HepG2 (cell line): ENCODE data around the gene RPAP2. TPM values are rescaled to one million over a fixed set of nuclear protein-coding genes. Genes with fewer than 3 reads are reported as not detected.

Experiments used
- ATAC-seq: fragments of 200-7000 bp; cut with Tn5 transposase; 3 replicates; pipeline ENCODE4 v1.9.1; 2020; ENCODE audit warnings: mild to moderate bottlenecking, moderate library complexity
- BruUV-seq: library from RNA; stranded (reverse); fragments of 400-500 nt; replicated peaks from 2 replicates; lab custom pipeline; 2021; lab: Mats Ljungman, UMichigan
- CTCF ChIA-PET: fragments of 300-600 bp; formaldehyde crosslinking; extraction: SDS; loops from one replicate; lab custom pipeline; 2021; ENCODE audit warnings: low total read pairs, inconsistent platforms, low intra/inter-chr PET ratio; lab: Yijun Ruan, JAX
- POLR2A ChIA-PET: fragments of 350-600 bp; sonication (Branson Sonifier 250); formaldehyde crosslinking; loops from one replicate; lab custom pipeline; 2020; ENCODE audit warnings: antibody characterized with exemption, inconsistent platforms; lab: Yijun Ruan, JAX
- DNase-seq: peaks from one replicate; pipeline ENCODE4 v3.0.0-alpha.2; 2015; ENCODE audit warnings: low spot score
- FAIRE-seq: peaks from 3 replicates; lab custom pipeline; 2011; peaks lifted over from hg19 to GRCh38; lab: Jason Lieb, UNC
- H2AFZ ChIP-seq: one replicate; pipeline ENCODE4 v1.6.1; 2011; ENCODE audit warnings: low read length, inconsistent platforms
- H3K27ac ChIP-seq: fragments of 300-600 bp; 3 replicates; pipeline ENCODE4 v1.8.0; 2011; ENCODE audit warnings: mixed run types, mild to moderate bottlenecking, mixed read lengths, low read length, inconsistent platforms; ENCODE audit not compliant: insufficient read depth; ENCODE audit errors: extremely low read length
- H3K27me3 ChIP-seq, 2 experiments: fragments of 200-600 bp in 1 of 2; 2 replicates in 1 of 2; 3 replicates in 1 of 2; pipeline versions ENCODE4 v1.6.0 to v1.8.0; 2011; ENCODE audit warnings: low read length in 2 of 2, mild to moderate bottlenecking in 2 of 2, moderate library complexity in 2 of 2, inconsistent platforms in 1 of 2; ENCODE audit not compliant: insufficient read depth in 2 of 2, control insufficient read depth in 1 of 2
- H3K36me3 ChIP-seq, 2 experiments: fragments of 200-600 bp in 1 of 2; replicated peaks in 1 of 2; 2 replicates in 1 of 2; 3 replicates in 1 of 2; pipeline versions ENCODE4 v1.5.1 to v1.8.0; 2011; ENCODE audit warnings: low read length in 2 of 2, inconsistent platforms in 1 of 2; ENCODE audit not compliant: insufficient read depth in 2 of 2, control insufficient read depth in 1 of 2
- H3K4me1 ChIP-seq: 2 replicates; pipeline ENCODE4 v1.5.1; 2012; ENCODE audit warnings: low read length, inconsistent platforms; ENCODE audit not compliant: insufficient read depth
- H3K4me2 ChIP-seq: 2 replicates; pipeline ENCODE4 v1.6.0; 2011; ENCODE audit warnings: low read depth, low read length, inconsistent platforms
- H3K4me3 ChIP-seq, 3 experiments: fragments of 200-600 bp in 1 of 3; sonication (generic), shearing (Covaris generic) in 1 of 3; replicated peaks in 1 of 3; 2 replicates each; pipeline ENCODE4 v1.5.1; 2011 to 2016; ENCODE audit warnings: low read length in 3 of 3, inconsistent platforms in 2 of 3, low read depth in 2 of 3, mild to moderate bottlenecking in 2 of 3, control low read depth in 1 of 3, mixed read lengths in 1 of 3; ENCODE audit not compliant: insufficient read depth in 1 of 3
- H3K79me2 ChIP-seq: one replicate; pipeline ENCODE4 v1.6.1; 2011; ENCODE audit warnings: low read length, inconsistent platforms; ENCODE audit not compliant: insufficient read depth
- H3K9ac ChIP-seq: 2 replicates; pipeline ENCODE4 v1.6.0; 2011; ENCODE audit warnings: mild to moderate bottlenecking, low read depth, low read length, inconsistent platforms; ENCODE audit not compliant: insufficient read depth
- H3K9me3 ChIP-seq: 2 replicates; pipeline ENCODE4 v1.5.1; 2012; ENCODE audit warnings: mild to moderate bottlenecking, low read length
- H4K20me1 ChIP-seq: 2 replicates; pipeline ENCODE4 v1.6.0; 2011; ENCODE audit warnings: inconsistent platforms, mild to moderate bottlenecking, low read length, moderate library complexity; ENCODE audit not compliant: insufficient read depth
- CBX5 ChIP-seq: sonication (generic); formaldehyde crosslinking; IDR thresholded peaks from 2 replicates; pipeline ENCODE4 v1.4.0; 2020; ENCODE audit warnings: missing genetic modification reagents, borderline replicate concordance
- ERF ChIP-seq: IDR thresholded peaks from 2 replicates; pipeline ENCODE4 v1.6.1; 2018; ENCODE audit warnings: missing biosample characterization, missing genetic modification reagents
- JARID2 ChIP-seq: sonication (generic); formaldehyde crosslinking; IDR thresholded peaks from 2 replicates; pipeline ENCODE4 v1.8.1; 2023; ENCODE audit warnings: missing genetic modification reagents, inconsistent platforms; ENCODE audit not compliant: insufficient replicate concordance
- MIER3 ChIP-seq: IDR thresholded peaks from 2 replicates; pipeline ENCODE4 v1.6.1; 2016; ENCODE audit warnings: missing compliant biosample characterization, borderline replicate concordance
- WGBS: methylation state at CpG from one replicate; pipeline ENCODE4 v1.1.6; 2017; ENCODE audit warnings: low lambda C conversion rate; 5-methylcytosine and 5-hydroxymethylcytosine counted together
- in situ Hi-C: cut with HindIII; loops from 2 replicates; pipeline ENCODE4 v1.10.0; 2017; ENCODE audit warnings: low pct_unique_long_range_greater_than_20kb; ENCODE audit not compliant: extremely low pct_ligation_motif_present
- intact Hi-C: fragments of 100-400 bp; cut with micrococcal nuclease; formaldehyde crosslinking; loops from one replicate; pipeline ENCODE4 v1.10.0; 2022; ENCODE audit not compliant: unreplicated experiment
- polyA plus RNA-seq, 8 experiments: library from polyadenylated mRNA; depleted of rRNA in 3 of 8; stranded (reverse) in 7 of 8; unstranded in 1 of 8; fragments of >200 nt; fragmentation: Illumina TruSeq in 4 of 8; extraction: Trizol in 4 of 8; gene quantifications; 2 replicates each; pipeline versions ENCODE4 v1.2.1 to v1.2.3, GENCODE V29; 2011 to 2016; ENCODE audit warnings: low read depth in 4 of 8, missing spikeins in 1 of 8, mixed read lengths in 1 of 8; ENCODE audit not compliant: insufficient read depth in 1 of 8
- total RNA-seq, 5 experiments: library from RNA; depleted of rRNA; stranded (reverse); fragments of >200 nt; fragmentation: Illumina TruSeq; extraction: Trizol; gene quantifications; 2 replicates each; pipeline ENCODE4 v1.2.3, GENCODE V29; 2016; ENCODE audit warnings: low read depth in 1 of 5
- TF ChIP-seq, protein P1 (sequence below): sonication (generic); formaldehyde crosslinking; IDR thresholded peaks from 2 replicates; pipeline ENCODE4 v1.9.0; 2021; ENCODE audit warnings: missing genetic modification reagents, borderline replicate concordance
- TF ChIP-seq, protein P2 (sequence below): conservative IDR thresholded peaks from 2 replicates; pipeline ENCODE4 v1.6.1; 2018; ENCODE audit warnings: missing genetic modification reagents
- TF ChIP-seq, protein P3 (sequence below): sonication (generic); formaldehyde crosslinking; IDR thresholded peaks from 2 replicates; pipeline ENCODE4 v1.5.0; 2020; ENCODE audit warnings: mild to moderate bottlenecking, missing genetic modification reagents
- TF ChIP-seq, protein P4 (sequence below): sonication (generic); formaldehyde crosslinking; IDR thresholded peaks from 2 replicates; pipeline ENCODE4 v1.5.0; 2020; ENCODE audit warnings: missing genetic modification reagents
- TF ChIP-seq, protein P5 (sequence below): sonication (generic); formaldehyde crosslinking; IDR thresholded peaks from 2 replicates; pipeline ENCODE4 v1.8.0; 2022; ENCODE audit warnings: mild to moderate bottlenecking, missing genetic modification reagents, borderline replicate concordance

RPAP2 gene
- total and polyA plus RNA-seq, 2 of the 13 experiments (the other 11 are each of a cell fraction or from before 2014, with no cell fraction given): 10.0 to 34.8 TPM

DNA sequence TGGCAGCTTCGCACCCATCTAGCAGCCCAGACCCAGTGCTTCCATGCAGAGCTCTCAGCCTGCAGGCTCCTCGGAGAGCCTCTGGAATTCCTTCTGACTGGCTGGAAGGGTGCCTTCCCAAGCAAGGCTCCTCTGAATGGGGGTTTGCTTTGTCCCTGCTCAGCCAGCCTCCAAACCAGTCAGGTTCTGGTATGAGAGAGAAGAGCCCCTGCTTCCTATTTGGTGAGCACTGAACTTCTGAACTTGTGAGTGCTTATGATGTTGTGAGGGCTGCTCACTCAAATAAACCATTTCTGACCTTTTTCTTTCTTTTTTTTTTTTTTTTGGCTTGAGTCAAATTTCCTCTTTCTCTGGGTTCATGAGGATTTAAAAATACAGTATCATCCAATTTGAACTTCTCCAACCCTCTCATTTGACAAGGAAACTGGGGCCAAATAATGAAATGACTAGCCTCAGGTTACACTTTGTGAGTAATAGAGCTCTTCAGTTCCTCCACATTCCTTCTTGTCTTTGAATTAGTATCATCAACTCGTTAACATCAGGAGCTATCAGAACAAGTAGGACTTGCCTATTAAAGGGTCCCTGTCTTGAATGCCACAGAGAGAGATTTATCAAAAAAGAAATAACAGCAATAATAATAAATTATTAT lies 148.3 kb downstream of the RPAP2 start:
- POLR2A ChIA-PET: no interaction called here
- no peak overlapping the region for H2AFZ ChIP-seq

More for the DNA sequence above, 148.3 kb downstream of the RPAP2 start:
- H3K27ac ChIP-seq: no peak overlapping the region
- no peak for DNase-seq
- no peaks in the 10 kb centered on the region for H3K36me3 ChIP-seq
- no peak for FAIRE-seq
- H3K27me3 ChIP-seq: peaks cover 0 to 4% of the 10 kb centered on the region in 2 experiments; a peak in 1 of 5 replicates
- in situ Hi-C loops: no loop called here
- TF ChIP-seq CBX5 (CRISPR knock-in tag): no peak
- TF ChIP-seq ERF: no peak
- TF ChIP-seq, protein P1, sequence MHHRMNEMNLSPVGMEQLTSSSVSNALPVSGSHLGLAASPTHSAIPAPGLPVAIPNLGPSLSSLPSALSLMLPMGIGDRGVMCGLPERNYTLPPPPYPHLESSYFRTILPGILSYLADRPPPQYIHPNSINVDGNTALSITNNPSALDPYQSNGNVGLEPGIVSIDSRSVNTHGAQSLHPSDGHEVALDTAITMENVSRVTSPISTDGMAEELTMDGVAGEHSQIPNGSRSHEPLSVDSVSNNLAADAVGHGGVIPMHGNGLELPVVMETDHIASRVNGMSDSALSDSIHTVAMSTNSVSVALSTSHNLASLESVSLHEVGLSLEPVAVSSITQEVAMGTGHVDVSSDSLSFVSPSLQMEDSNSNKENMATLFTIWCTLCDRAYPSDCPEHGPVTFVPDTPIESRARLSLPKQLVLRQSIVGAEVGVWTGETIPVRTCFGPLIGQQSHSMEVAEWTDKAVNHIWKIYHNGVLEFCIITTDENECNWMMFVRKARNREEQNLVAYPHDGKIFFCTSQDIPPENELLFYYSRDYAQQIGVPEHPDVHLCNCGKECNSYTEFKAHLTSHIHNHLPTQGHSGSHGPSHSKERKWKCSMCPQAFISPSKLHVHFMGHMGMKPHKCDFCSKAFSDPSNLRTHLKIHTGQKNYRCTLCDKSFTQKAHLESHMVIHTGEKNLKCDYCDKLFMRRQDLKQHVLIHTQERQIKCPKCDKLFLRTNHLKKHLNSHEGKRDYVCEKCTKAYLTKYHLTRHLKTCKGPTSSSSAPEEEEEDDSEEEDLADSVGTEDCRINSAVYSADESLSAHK (CRISPR knock-in tag): no peak
- TF ChIP-seq, protein P2, sequence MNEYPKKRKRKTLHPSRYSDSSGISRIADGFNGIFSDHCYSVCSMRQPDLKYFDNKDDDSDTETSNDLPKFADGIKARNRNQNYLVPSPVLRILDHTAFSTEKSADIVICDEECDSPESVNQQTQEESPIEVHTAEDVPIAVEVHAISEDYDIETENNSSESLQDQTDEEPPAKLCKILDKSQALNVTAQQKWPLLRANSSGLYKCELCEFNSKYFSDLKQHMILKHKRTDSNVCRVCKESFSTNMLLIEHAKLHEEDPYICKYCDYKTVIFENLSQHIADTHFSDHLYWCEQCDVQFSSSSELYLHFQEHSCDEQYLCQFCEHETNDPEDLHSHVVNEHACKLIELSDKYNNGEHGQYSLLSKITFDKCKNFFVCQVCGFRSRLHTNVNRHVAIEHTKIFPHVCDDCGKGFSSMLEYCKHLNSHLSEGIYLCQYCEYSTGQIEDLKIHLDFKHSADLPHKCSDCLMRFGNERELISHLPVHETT (CRISPR knock-in tag): no peak
- TF ChIP-seq, protein P3, sequence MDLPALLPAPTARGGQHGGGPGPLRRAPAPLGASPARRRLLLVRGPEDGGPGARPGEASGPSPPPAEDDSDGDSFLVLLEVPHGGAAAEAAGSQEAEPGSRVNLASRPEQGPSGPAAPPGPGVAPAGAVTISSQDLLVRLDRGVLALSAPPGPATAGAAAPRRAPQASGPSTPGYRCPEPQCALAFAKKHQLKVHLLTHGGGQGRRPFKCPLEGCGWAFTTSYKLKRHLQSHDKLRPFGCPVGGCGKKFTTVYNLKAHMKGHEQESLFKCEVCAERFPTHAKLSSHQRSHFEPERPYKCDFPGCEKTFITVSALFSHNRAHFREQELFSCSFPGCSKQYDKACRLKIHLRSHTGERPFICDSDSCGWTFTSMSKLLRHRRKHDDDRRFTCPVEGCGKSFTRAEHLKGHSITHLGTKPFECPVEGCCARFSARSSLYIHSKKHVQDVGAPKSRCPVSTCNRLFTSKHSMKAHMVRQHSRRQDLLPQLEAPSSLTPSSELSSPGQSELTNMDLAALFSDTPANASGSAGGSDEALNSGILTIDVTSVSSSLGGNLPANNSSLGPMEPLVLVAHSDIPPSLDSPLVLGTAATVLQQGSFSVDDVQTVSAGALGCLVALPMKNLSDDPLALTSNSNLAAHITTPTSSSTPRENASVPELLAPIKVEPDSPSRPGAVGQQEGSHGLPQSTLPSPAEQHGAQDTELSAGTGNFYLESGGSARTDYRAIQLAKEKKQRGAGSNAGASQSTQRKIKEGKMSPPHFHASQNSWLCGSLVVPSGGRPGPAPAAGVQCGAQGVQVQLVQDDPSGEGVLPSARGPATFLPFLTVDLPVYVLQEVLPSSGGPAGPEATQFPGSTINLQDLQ (CRISPR knock-in tag): no peak
- no peak for TF ChIP-seq MIER3 (CRISPR knock-in tag)
- TF ChIP-seq, protein P4, sequence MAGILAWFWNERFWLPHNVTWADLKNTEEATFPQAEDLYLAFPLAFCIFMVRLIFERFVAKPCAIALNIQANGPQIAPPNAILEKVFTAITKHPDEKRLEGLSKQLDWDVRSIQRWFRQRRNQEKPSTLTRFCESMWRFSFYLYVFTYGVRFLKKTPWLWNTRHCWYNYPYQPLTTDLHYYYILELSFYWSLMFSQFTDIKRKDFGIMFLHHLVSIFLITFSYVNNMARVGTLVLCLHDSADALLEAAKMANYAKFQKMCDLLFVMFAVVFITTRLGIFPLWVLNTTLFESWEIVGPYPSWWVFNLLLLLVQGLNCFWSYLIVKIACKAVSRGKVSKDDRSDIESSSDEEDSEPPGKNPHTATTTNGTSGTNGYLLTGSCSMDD: no peak
- TF ChIP-seq, protein P5, sequence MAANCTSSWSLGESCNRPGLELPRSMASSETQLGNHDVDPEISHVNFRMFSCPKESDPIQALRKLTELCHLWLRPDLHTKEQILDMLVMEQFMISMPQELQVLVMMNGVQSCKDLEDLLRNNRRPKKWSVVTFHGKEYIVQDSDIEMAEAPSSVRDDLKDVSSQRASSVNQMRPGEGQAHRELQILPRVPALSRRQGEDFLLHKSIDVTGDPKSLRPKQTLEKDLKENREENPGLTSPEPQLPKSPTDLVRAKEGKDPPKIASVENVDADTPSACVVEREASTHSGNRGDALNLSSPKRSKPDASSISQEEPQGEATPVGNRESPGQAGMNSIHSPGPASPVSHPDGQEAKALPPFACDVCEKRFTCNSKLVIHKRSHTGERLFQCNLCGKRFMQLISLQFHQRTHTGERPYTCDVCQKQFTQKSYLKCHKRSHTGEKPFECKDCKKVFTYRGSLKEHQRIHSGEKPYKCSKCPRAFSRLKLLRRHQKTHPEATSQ: no peak
- no peak for TF ChIP-seq JARID2
- TF ChIP-seq, all 625 proteins: peak for 0
- intact Hi-C loops: no loop called here
- H3K4me3 ChIP-seq: no peak overlapping the region
- no TSS peak for BruUV-seq
- H3K4me2 ChIP-seq: no peak overlapping the region
- peaks cover 25% of the 10 kb centered on the region for H3K4me1 ChIP-seq
- ATAC-seq: no peak
- no peaks in the 10 kb centered on the region for H4K20me1 ChIP-seq
- H3K9me3 ChIP-seq: no peaks in the 10 kb centered on the region
- H3K79me2 ChIP-seq: no peaks in the 10 kb centered on the region
- no peak overlapping the region for H3K9ac ChIP-seq
- WGBS: 36% methylated on average over 2 of the region's 3 CpGs
- CTCF ChIA-PET: no interaction called here
